Muscle layer of colon (tissue), 2 donors: Measurements from ENCODE around the gene STK32A.
"Not testable (repeated sequence)": the region's sequence is repeated elsewhere in the genome, so short reads cannot be mapped to it uniquely, and the experiment has no call there.

Experiments used
- H3K27ac ChIP-seq: one replicate; pipeline ENCODE4 v1.7.0; 2013; ENCODE audit warnings: low read depth, mild to moderate bottlenecking, low read length, moderate library complexity
- H3K27me3 ChIP-seq, 2 donors: one replicate each; pipeline ENCODE4 v1.7.0; 2013; ENCODE audit warnings: low read length in 2 of 2, mild to moderate bottlenecking in 2 of 2; ENCODE audit not compliant: insufficient read depth in 2 of 2, control insufficient read depth in 1 of 2
- H3K36me3 ChIP-seq: one replicate; pipeline ENCODE4 v1.7.0; 2013; ENCODE audit warnings: mild to moderate bottlenecking, low read length; ENCODE audit not compliant: insufficient read depth
- H3K4me1 ChIP-seq: one replicate; pipeline ENCODE4 v1.7.0; 2013; ENCODE audit warnings: mild to moderate bottlenecking, low read length; ENCODE audit not compliant: insufficient read depth
- H3K4me3 ChIP-seq, 2 donors: one replicate each; pipeline ENCODE4 v1.7.0; 2013; ENCODE audit warnings: low read length in 2 of 2, low read depth in 1 of 2, mild to moderate bottlenecking in 1 of 2, moderate library complexity in 1 of 2
- H3K9ac ChIP-seq: one replicate; pipeline ENCODE4 v1.7.0; 2013; ENCODE audit warnings: low read length
- H3K9me3 ChIP-seq: one replicate; pipeline ENCODE4 v1.7.0; 2013; ENCODE audit warnings: mild to moderate bottlenecking, low read length
- donor health status: abdominal sarcoma.
- donor health status: Adenocarcinoma of cecum.

Gene STK32A

DNA sequence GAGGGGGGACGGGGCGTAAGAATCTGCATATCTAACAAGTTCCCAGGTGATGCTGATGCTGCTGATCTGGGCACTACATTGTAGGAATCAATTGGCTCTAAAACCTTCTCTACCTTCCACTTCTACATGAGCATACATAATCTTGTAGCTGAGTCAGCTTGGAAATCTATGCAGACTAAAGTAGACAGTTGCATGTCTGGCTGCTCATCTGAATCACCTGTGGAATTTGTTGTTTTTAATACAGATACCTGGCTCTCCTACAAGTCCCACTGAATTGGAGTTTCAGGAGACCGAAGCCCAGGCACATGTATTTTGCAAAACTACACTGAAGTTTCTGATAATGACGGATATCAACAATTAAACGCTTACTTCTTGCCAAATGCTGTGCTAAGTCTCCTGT is 113.6 kb downstream of the STK32A start:
- Histone ChIP-seq H3K9me3 (no peaks in the 10 kb centered on the region), H3K27ac (no peak overlapping the region), H3K27me3 (no peaks in the 10 kb centered on the region), H3K9ac (no peak overlapping the region), H3K4me1 (no peaks in the 10 kb centered on the region), H3K4me3 (no peak overlapping the region), H3K36me3 (no peaks in the 10 kb centered on the region)

DNA sequence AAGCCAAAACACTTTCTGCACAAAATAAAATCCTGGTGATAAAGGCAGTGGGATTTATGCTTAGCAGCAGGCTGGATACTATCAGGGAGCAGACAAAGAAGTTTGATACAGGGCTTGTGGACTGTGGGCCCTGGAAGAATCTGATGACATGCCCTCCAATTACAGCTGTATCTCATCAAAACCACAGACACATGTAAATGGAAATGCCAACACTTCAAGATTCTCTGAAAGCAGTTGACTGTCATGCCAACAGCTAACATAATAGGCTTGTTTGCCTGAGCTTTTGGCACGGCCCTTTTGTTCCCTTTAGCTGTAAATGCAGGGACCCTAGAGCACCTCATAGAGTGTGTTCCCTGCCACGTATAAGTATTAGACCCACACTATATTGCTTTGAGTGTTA is 114.4 kb downstream of the STK32A start:
- no peak overlapping the region for H3K9ac ChIP-seq
- H3K36me3 ChIP-seq = no peaks in the 10 kb centered on the region
- H3K9me3 ChIP-seq = no peaks in the 10 kb centered on the region
- no peaks in the 10 kb centered on the region for H3K27me3 ChIP-seq
- H3K27ac ChIP-seq = no peak overlapping the region
- H3K4me1 ChIP-seq = no peaks in the 10 kb centered on the region
- no peak overlapping the region for H3K4me3 ChIP-seq

DNA sequence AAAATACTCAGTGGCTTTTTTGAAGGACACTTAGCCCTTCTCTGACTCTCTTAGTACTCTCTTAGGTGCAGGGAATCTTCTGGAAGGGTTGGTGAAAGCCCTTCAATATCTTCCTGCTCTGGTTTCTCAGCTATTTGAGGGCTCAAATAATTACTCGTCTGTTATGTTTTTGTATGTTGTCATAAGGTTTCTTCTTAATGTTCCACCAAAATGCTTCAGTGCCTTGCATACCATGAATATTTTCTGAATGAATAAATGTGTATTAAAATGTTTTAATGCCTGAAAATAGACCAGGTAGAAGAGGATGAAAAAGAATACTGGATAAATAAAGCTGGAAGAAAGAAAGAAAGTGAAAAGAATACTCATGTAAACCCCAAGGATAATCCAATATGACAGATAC is 124.3 kb downstream of the STK32A start:
- H3K27me3 ChIP-seq = no peaks in the 10 kb centered on the region
- no peaks in the 10 kb centered on the region for H3K4me1 ChIP-seq
- no peak overlapping the region for H3K4me3 ChIP-seq
- no peak overlapping the region for H3K9ac ChIP-seq
- H3K27ac ChIP-seq = no peak overlapping the region
- no peaks in the 10 kb centered on the region for H3K9me3 ChIP-seq
- no peaks in the 10 kb centered on the region for H3K36me3 ChIP-seq

DNA sequence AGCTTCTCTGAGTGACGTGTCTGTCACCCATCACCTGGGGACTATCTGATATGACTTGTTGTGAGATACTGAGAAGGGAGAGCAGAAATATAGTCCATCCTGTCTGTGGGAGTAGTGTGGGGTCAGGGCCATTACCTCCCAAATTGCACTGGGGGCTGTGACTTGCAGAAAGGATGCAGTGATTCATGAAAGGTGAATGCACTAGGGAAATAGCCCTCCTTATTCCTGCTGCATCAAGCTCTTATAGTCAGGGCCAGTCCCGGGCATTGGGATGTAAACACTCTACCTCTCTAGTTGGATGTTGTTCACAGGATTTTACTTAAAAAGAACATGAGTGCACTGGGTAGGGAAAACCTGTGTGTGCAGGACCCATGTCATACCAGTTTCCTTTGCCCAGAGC is 124.8 kb downstream of the STK32A start:
- H3K36me3 ChIP-seq = no peaks in the 10 kb centered on the region
- no peak overlapping the region for H3K4me3 ChIP-seq
- no peaks in the 10 kb centered on the region for H3K27me3 ChIP-seq
- no peaks in the 10 kb centered on the region for H3K9me3 ChIP-seq
- no peaks in the 10 kb centered on the region for H3K4me1 ChIP-seq
- H3K9ac ChIP-seq = no peak overlapping the region
- no peak overlapping the region for H3K27ac ChIP-seq

DNA sequence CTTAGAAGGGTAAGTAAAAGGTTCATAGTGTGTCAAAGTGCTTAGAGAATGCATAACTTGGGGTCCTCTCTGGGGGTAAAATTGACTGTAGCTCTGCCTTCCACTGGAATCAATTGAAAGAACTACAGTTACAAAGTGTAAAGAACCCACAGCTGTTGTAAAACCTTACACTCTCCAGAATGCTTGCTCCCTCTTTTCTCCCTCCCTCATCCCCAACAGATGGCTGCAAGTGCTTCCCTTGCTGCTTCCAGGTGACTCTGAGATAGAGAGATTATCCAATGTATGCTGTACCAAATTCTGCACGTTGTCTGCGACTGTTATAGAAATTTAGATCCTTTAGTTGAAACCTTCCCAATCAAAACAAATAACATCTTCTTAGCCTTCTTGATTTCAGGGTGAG is 126.0 kb downstream of the STK32A start:
- H3K4me1 ChIP-seq = no peaks in the 10 kb centered on the region
- no peak overlapping the region for H3K27ac ChIP-seq
- no peaks in the 10 kb centered on the region for H3K36me3 ChIP-seq
- no peak overlapping the region for H3K4me3 ChIP-seq
- no peaks in the 10 kb centered on the region for H3K9me3 ChIP-seq
- no peaks in the 10 kb centered on the region for H3K27me3 ChIP-seq
- no peak overlapping the region for H3K9ac ChIP-seq

DNA sequence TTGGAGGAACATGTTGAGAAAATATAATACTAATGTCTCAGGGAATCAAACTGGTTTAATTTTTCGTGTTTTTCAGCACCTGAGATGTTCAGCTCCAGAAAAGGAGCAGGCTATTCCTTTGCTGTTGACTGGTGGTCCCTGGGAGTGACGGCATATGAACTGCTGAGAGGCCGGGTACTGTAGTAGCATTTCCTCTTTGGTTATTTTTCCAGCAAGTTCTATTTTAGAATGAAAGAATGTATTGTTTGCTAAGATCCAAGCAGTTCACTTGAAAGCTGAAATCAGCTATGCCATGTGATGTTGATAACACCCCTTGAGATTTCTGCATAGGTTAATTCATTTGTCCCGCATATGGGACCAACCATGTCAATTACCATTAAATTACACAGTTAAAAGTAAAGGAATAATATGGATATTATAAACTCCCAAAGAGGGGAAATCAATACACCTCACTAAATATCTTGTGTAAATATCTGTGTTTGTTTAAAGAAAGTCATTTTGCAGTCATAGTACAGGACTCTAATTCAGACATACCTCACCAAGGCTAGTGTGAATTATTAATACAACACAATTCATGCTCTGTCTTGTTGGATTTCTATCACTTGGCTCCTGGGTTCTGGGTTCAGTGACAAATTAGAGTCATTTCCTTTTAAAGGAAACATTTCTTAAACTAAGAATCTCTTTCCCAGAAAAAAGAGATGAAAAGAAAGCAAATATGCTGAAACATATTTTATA is 126.8 kb downstream of the STK32A start:
- no peak overlapping the region for H3K9ac ChIP-seq
- H3K27me3 ChIP-seq = no peaks in the 10 kb centered on the region
- no peaks in the 10 kb centered on the region for H3K36me3 ChIP-seq
- no peak overlapping the region for H3K4me3 ChIP-seq
- H3K9me3 ChIP-seq = no peaks in the 10 kb centered on the region
- H3K27ac ChIP-seq = no peak overlapping the region
- H3K4me1 ChIP-seq = no peaks in the 10 kb centered on the region

DNA sequence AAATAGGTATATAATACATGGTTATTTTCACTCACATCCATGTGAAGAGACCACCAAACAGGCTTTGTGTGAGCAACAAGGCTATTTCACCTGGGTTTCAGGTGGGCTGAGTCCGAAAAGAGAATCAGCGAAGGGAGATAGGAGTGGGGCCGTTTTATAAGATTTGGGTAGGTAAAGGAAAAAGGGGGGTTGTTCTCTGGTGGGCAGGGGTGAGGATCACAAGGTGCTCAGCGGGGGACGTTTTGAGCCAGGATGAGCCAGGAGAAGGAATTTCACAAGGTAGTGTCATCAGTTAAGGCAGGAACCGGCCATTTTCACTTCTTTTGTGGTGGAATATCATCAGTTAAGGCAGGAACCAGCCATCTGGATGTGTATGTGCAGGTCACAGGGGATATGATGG is 132.6 kb downstream of the STK32A start:
- H3K9ac ChIP-seq, H3K4me3 ChIP-seq, H3K27me3 ChIP-seq, H3K9me3 ChIP-seq, H3K27ac ChIP-seq, H3K4me1 ChIP-seq, H3K36me3 ChIP-seq: not testable (repeated sequence)

DNA sequence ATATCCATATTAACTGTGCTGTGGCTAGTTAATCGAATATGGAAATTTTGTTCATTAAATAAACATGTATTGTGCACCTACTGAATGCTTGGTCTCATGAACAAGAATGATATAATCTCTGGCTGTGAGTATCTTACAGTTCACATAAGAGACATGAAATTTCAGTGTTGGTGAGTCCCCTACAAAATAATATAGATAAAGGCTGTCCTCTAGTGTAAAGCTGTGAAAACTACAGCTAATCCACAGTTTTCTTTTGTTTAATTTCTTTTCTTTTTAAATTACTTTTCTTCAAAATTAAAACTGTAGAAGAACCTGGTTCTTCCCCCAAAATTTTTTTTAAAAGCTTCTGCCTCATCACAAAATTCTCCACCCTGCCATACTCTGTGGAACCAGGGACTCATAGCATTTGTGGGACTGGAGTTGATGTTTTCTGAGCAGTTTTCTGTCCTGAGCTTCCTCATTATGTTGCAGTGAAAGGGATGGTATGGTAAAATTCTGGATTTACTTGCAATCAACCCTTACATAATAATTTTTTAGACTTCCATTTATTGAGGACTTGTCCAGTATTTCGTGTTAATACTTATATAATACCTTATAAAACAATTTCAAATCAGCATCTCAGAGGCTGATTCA is 135.0 kb downstream of the STK32A start:
- no peak overlapping the region for H3K4me3 ChIP-seq
- no peak overlapping the region for H3K9ac ChIP-seq
- no peaks in the 10 kb centered on the region for H3K4me1 ChIP-seq
- no peaks in the 10 kb centered on the region for H3K36me3 ChIP-seq
- no peaks in the 10 kb centered on the region for H3K27me3 ChIP-seq
- H3K9me3 ChIP-seq = no peaks in the 10 kb centered on the region
- no peak overlapping the region for H3K27ac ChIP-seq

DNA sequence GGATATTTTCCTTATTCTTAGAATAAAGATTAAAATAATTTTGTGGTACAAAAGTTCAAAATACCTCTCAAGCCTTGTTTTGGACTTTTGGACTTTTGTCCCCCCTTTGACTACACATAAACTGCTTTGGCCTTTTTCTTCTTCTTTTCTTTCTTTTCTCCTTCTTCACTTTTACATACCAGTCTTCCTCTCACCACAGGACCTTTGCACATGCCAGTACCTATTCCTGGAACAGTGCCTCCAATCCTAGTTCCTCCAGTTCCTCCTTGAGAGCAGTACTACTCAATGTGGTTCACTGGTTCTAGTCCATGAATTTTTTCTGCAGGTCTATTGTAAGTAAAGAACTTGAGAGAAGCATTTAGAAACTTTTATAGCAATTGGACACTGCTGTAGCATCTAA is 136.5 kb downstream of the STK32A start:
- Histone ChIP-seq H3K27ac (no peak overlapping the region), H3K36me3 (no peaks in the 10 kb centered on the region), H3K27me3 (no peaks in the 10 kb centered on the region), H3K4me1 (no peaks in the 10 kb centered on the region), H3K9me3 (no peaks in the 10 kb centered on the region), H3K9ac (no peak overlapping the region), H3K4me3 (no peak overlapping the region)

DNA sequence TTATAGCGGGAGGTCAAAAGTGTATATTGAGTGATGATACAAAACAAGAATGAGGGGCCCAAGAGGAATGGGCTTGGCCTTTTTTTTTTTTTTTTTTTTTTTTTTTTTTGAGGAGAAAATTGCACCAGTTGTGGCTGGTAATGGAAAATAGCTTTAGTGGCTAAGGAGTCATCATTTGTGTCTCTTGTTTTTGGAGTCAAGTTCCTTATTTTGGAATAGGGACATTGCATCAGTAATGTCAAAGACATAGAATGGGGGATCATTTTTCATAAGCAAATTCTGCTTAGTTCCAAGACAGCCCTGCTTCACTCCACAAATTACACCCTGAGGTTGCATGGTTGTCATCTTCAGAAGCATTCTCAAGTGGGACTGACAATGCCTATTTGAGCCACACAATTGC is 137.4 kb downstream of the STK32A start:
- Histone ChIP-seq H3K9me3 (no peaks in the 10 kb centered on the region), H3K4me3 (no peak overlapping the region), H3K27me3 (no peaks in the 10 kb centered on the region), H3K4me1 (no peaks in the 10 kb centered on the region), H3K27ac (no peak overlapping the region), H3K36me3 (no peaks in the 10 kb centered on the region), H3K9ac (no peak overlapping the region)

DNA sequence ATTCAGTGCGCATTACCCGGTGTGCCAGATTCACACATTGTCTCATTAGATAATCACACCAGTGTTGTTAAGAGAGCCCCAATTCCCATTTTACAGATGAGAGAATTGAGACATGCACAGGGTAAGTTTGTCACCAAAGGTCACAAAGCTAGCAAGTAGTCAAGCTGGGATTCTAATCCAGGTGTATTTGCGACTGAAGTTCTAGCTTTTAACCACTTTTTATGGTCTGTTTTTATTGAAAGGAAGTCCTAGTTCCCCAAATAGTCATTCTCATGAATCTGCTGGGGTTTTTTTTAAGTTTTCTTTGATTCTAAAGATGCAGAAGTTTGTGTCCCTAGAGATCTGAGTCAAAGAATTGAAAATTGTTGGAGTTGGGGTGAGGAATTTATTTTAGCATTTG is 138.5 kb downstream of the STK32A start:
- H3K27ac ChIP-seq = no peak overlapping the region
- no peaks in the 10 kb centered on the region for H3K27me3 ChIP-seq
- H3K4me1 ChIP-seq = no peaks in the 10 kb centered on the region
- H3K9me3 ChIP-seq = no peaks in the 10 kb centered on the region
- no peak overlapping the region for H3K9ac ChIP-seq
- H3K4me3 ChIP-seq = no peak overlapping the region
- H3K36me3 ChIP-seq = no peaks in the 10 kb centered on the region

DNA sequence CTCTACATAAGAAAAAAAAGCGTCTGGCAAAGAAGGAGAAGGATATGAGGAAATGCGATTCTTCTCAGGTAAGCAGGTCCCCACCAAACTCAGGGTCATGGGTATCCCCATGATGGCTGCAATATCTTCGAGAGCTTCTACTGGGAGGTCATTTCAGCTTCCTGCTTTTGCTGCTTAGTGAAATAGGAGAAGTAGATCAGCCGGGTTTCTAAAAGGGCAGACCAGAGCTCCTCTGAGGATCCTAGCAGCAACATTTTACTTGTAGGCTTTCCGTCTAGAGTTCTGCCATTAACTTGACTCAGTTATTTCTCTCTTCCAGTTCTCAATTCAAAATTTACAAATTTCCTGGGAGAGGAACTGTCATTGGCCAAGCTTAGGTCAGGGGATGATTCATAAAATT is 140.3 kb downstream of the STK32A start:
- H3K27ac ChIP-seq = no peak overlapping the region
- no peak overlapping the region for H3K4me3 ChIP-seq

More for the DNA sequence above, 140.3 kb downstream of the STK32A start:
- Histone ChIP-seq H3K4me1 (no peaks in the 10 kb centered on the region), H3K27me3 (no peaks in the 10 kb centered on the region), H3K9ac (no peak overlapping the region), H3K36me3 (no peaks in the 10 kb centered on the region), H3K9me3 (no peaks in the 10 kb centered on the region)
